Heart left ventricle (tissue), 16 donors: Measurements from ENCODE around the gene TRMO. TPM values are rescaled to one million over a fixed set of nuclear protein-coding genes. Genes with fewer than 3 reads are reported as not detected.

Experiments used
- ATAC-seq, 4 donors: fragments of 200-7000 bp; cut with Tn5 transposase; one replicate each; pipeline ENCODE4 v1.9.1; 2020 to 2022; ENCODE audit warnings: moderate library complexity in 4 of 4, mild to moderate bottlenecking in 3 of 4, moderate number of reproducible peaks in 1 of 4
- DNase-seq, 5 donors: peaks; one replicate each; pipeline ENCODE4 v3.0.0-alpha.2; 2020
- H3K27ac ChIP-seq, 12 donors: fragments of 200-600 bp; sonication (generic) in 4 of 12; one replicate each; pipeline versions ENCODE4 v1.5.0 to v1.8.0; 2016 to 2022; ENCODE audit warnings: mild to moderate bottlenecking in 2 of 12
- H3K27me3 ChIP-seq, 9 donors: fragments of 200-600 bp; sonication (generic) in 2 of 9; one replicate each; pipeline versions ENCODE4 v1.5.1 to v1.8.0; 2016 to 2022; ENCODE audit warnings: mild to moderate bottlenecking in 3 of 9
- H3K36me3 ChIP-seq, 9 donors: fragments of 200-600 bp; sonication (generic) in 2 of 9; one replicate each; pipeline versions ENCODE4 v1.5.0 to v1.8.0; 2018 to 2022; ENCODE audit warnings: mild to moderate bottlenecking in 2 of 9
- H3K4me1 ChIP-seq, 12 donors: fragments of 200-600 bp; sonication (generic) in 4 of 12; one replicate each; pipeline versions ENCODE4 v1.5.0 to v1.8.0; 2016 to 2022; ENCODE audit warnings: mild to moderate bottlenecking in 3 of 12
- H3K4me3 ChIP-seq, 12 donors: fragments of 200-600 bp; sonication (generic) in 4 of 12; one replicate each; pipeline versions ENCODE4 v1.5.0 to v1.8.0; 2017 to 2022; ENCODE audit warnings: mild to moderate bottlenecking in 9 of 12, moderate library complexity in 4 of 12
- H3K9me3 ChIP-seq, 12 donors: fragments of 200-600 bp; sonication (generic) in 4 of 12; one replicate each; pipeline versions ENCODE4 v1.5.0 to v1.8.0; 2016 to 2022; ENCODE audit warnings: mild to moderate bottlenecking in 1 of 12
- POLR2A ChIP-seq, 2 donors: fragments of 450-650 bp; IDR thresholded peaks; one replicate each; pipeline ENCODE4 v1.6.1; 2017; ENCODE audit warnings: antibody characterized with exemption in 2 of 2, mild to moderate bottlenecking in 2 of 2, moderate library complexity in 2 of 2
- WGBS, 4 donors: extraction: QIAGEN DNeasy Blood & Tissue Kit in 2 of 4; methylation state at CpG; one replicate each; pipeline versions ENCODE4 v1.1.5 to v1.1.7; 2013 to 2018; 5-methylcytosine and 5-hydroxymethylcytosine counted together
- intact Hi-C, 10 donors: fragments of 100-400 bp; cut with DNase I; formaldehyde crosslinking; loops; one replicate each; pipeline versions ENCODE4 v1.11.1 to v1.14.2; 2022
- polyA plus RNA-seq, 2 donors: library from polyadenylated mRNA; stranded (reverse); fragments of 200-250 nt; gene quantifications; one replicate each; pipeline ENCODE4 v1.2.3, GENCODE V29; 2013
- total RNA-seq, 9 donors: library from RNA; depleted of rRNA in 2 of 9; stranded (reverse); fragments of >200 nt in 2 of 9; fragmentation: NEBNext Ultra II Directional in 3 of 9; extraction: Animal tissue kit (Norgen Biotek cat#: 25700) in 3 of 9; gene quantifications; one replicate each; pipeline versions ENCODE4 v1.1.0 to v1.2.4, GENCODE V29; 2016 to 2023
- TF ChIP-seq, protein P1 (sequence below), 12 donors: fragments of 200-600 bp; sonication (generic) in 4 of 12; IDR thresholded peaks; one replicate each; pipeline versions ENCODE4 v1.5.0 to v1.8.0; 2018 to 2022; ENCODE audit warnings: antibody characterized with exemption in 12 of 12, mild to moderate bottlenecking in 5 of 12
- donor health status: ischemic (EF 13 %, LVEDD 7.1; RV severe dilation, severe dysfunction).
- donor health status: healthy with polysubstance abuse.
- donor health status: DM: no; HTN: yes; CAD: no.
- donor health status: DM: no; HTN: no; CAD: no.
- donor health status: ischemic (EF 25% LVEDD 6.9; RV normal size, moderate dysfunction).
- donor health status: ischemic (EF 25% LVEDD 5.7; RV mildly dilated, moderate dysfunction).
- donor health status: healthy.
- donor health status: DM: yes; HTN: yes; CAD: no.
- donor health status: ischemic (EF 35%, LVEDD 5.7; RV mildly dilated, moderate dysfunction).
- donor health status: nonischemic (EF 11% LVEDD 7.7; RV severe dilation, severe dysfunction).
- donor health status: DM: yes; HTN: yes; CAD: no.
- donor health status: PGD.
- donor health status: ischemic (EF 29% LVEDD 5.4; RV normal size, mild dysfunction).
- donor health status: nonischemic (EF 23%, LVEDD 6.1; RV moderate dilation, normal function).

TRMO gene
- total and polyA plus RNA-seq, 11 donors, result 2.8 to 23.3 (median 8.0) TPM

DNA sequence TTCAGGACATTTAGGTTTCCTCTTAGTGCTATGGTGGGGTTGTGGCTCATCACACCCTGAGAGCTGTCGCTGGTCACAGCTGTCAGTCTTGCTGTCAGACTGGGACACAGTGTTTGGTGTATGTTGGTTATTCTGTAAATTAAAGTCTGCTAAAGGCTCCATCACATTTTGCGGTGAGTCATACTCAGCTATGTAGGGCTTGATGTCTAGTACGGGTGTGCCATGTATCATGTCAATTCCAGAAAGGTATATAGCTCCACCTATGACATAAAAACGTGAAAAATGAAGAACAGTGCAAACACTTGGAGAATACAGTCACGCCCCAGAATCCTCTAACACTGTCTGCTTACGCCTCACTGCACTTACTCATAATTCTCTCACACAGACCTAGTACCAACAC is 11.9 kb downstream of the TRMO start:
- Histone ChIP-seq H3K4me1 (peaks cover 0 to 34% (median 6%) of the 10 kb centered on the region in 12 donors), H3K9me3 (no peaks in the 10 kb centered on the region), H3K27ac (no peak overlapping the region), H3K36me3 (peaks cover 0 to 89% (median 64%) of the 10 kb centered on the region in 9 donors), H3K4me3 (no peak overlapping the region), H3K27me3 (no peaks in the 10 kb centered on the region)
- 89 to 97% (median 95%) methylated on average over 6 of the region's 6 CpGs for WGBS, 4 donors
- DNase-seq, result no peak
- no peak for ATAC-seq
- intact Hi-C loops, result no loop called here
- no peak for TF ChIP-seq POLR2A (IDR thresholded peaks at IDR 0.05)
- TF ChIP-seq, protein P1, sequence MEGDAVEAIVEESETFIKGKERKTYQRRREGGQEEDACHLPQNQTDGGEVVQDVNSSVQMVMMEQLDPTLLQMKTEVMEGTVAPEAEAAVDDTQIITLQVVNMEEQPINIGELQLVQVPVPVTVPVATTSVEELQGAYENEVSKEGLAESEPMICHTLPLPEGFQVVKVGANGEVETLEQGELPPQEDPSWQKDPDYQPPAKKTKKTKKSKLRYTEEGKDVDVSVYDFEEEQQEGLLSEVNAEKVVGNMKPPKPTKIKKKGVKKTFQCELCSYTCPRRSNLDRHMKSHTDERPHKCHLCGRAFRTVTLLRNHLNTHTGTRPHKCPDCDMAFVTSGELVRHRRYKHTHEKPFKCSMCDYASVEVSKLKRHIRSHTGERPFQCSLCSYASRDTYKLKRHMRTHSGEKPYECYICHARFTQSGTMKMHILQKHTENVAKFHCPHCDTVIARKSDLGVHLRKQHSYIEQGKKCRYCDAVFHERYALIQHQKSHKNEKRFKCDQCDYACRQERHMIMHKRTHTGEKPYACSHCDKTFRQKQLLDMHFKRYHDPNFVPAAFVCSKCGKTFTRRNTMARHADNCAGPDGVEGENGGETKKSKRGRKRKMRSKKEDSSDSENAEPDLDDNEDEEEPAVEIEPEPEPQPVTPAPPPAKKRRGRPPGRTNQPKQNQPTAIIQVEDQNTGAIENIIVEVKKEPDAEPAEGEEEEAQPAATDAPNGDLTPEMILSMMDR (IDR thresholded peaks at IDR 0.05), result no peak

DNA sequence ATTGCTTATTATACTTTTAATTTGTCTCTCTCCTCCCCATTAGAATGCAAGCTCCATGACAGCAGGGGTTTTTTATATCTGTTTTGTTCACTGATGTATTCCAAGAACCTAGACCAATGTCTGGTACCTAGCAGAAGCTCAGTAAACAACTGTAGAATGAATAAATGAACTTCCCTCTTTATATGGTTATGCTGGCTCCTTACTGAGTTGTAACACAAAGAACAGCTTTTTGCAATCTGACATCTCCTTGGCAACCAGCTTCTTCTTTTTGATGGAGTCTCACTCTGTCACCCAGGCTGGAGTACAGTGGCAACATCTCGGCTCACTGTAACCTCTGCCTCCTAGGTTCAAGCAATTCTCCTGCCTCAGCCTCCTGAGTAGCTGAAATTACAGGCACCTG is 13.6 kb downstream of the TRMO start:
- no peak for TF ChIP-seq POLR2A (IDR thresholded peaks at IDR 0.05)
- TF ChIP-seq, protein P1 (IDR thresholded peaks at IDR 0.05), result no peak
- Histone ChIP-seq H3K9me3 (no peaks in the 10 kb centered on the region), H3K4me3 (no peak overlapping the region), H3K36me3 (peaks cover 0 to 89% (median 57%) of the 10 kb centered on the region in 9 donors), H3K4me1 (peaks cover 0 to 39% (median 6%) of the 10 kb centered on the region in 12 donors), H3K27me3 (no peaks in the 10 kb centered on the region), H3K27ac (peak overlapping the region in 1 of 12 donors; percentile 59)
- DNase-seq (no peak), ATAC-seq (peak in 1 of 4 donors; percentile 42)
- intact Hi-C loops, result loop anchor here in 3 of 10 donors (5.0 to 10.0 kb wide), 2 partner anchors 441 to 444 kb away; no protein-coding TSS in a partner anchor
- whole genome bisulfite sequencing, 4 donors, result 88 to 100% (median 91%) methylated on average over 1 of the region's 1 CpG

DNA sequence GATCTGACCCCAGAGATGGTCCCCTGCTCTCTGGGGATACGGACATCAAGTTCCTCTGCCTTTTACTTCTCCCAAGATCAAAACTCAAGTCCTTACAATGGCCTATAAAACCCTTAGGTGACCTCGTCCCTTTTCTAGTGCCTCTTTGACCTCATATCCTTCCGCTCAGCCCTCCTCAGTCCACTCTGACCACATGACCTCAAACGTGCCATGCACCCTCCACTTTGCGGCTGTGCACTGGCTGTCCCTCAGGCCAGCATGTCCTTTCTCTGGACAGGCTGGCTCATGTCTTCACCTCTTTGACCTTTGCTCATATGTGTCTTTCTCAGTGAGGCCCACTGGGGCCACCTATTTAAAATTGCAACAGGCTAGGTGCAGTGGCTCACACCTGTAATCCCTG is 14.7 kb downstream of the TRMO start:
- no peak for TF ChIP-seq POLR2A (IDR thresholded peaks at IDR 0.05)
- TF ChIP-seq, protein P1 (IDR thresholded peaks at IDR 0.05), result no peak
- Histone ChIP-seq H3K27me3 (no peaks in the 10 kb centered on the region), H3K27ac (peak overlapping the region in 1 of 12 donors; percentile 90), H3K4me1 (peaks cover 0 to 39% (median 6%) of the 10 kb centered on the region in 12 donors), H3K9me3 (no peaks in the 10 kb centered on the region), H3K4me3 (no peak overlapping the region), H3K36me3 (peaks cover 0 to 87% (median 52%) of the 10 kb centered on the region in 9 donors)
- DNase-seq (no peak), ATAC-seq (peak in 2 of 4 donors; percentile 25 to 31)
- intact Hi-C loops, result loop anchor here in 3 of 10 donors (5.0 to 10.0 kb wide), 2 partner anchors 440 to 443 kb away; no protein-coding TSS in a partner anchor
- 77 to 83% (median 82%) methylated on average over 5 of the region's 5 CpGs for WGBS, 4 donors

DNA sequence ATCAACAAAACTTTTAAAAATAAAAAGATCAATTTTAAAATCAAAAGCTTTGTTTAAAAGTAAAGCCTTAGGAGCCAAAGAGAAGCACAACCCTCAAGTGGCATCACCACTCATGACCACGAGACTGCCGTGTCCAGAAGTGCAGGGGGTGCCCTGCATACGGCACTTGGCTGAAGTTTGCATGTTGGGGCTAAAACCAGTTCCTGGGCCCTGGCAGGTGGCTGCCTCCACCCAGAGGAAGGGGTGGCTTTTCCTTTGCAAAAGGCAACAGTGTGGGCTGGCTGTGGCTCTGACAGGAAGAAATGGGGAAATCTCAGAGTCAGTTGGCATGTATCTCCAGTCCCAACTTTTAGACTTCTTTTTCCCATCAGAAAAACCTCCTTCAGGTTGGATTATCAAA is 15.3 kb downstream of the TRMO start:
- H3K36me3 ChIP-seq, result peaks cover 0 to 81% (median 48%) of the 10 kb centered on the region in 9 donors
- H3K4me3 ChIP-seq, result peak overlapping the region in 1 of 12 donors; percentile 16
- WGBS, 4 donors, result 72 to 93% (median 78%) methylated on average over 3 of the region's 3 CpGs
- intact Hi-C loops, result loop anchor here in 3 of 10 donors (5.0 to 10.0 kb wide), 2 partner anchors 440 to 442 kb away; no protein-coding TSS in a partner anchor
- H3K4me1 ChIP-seq, result peaks cover 0 to 39% (median 6%) of the 10 kb centered on the region in 12 donors
- H3K27me3 ChIP-seq, result no peaks in the 10 kb centered on the region
- DNase-seq (peak in 1 of 5 donors; percentile 31), ATAC-seq (no peak)
- TF ChIP-seq POLR2A (IDR thresholded peaks at IDR 0.05), result no peak
- TF ChIP-seq, protein P1 (IDR thresholded peaks at IDR 0.05), result no peak
- no peaks in the 10 kb centered on the region for H3K9me3 ChIP-seq
- H3K27ac ChIP-seq, result peak overlapping the region in 3 of 12 donors; percentile 7 to 90 (median 19)
